HG03175 (cell line): ENCODE data around the gene ZBED4.
"Not testable (repeated sequence)": the region's sequence is repeated elsewhere in the genome, so short reads cannot be mapped to it uniquely, and the experiment has no call there.

ENCODE experiments used
- ATAC-seq: cut with Tn5 transposase; IDR thresholded peaks from one replicate; pipeline ENCODE4 v1.9.1; 2021; ENCODE audit warnings: mild to moderate bottlenecking, moderate library complexity; ENCODE audit not compliant: unreplicated experiment

Gene ZBED4

DNA sequence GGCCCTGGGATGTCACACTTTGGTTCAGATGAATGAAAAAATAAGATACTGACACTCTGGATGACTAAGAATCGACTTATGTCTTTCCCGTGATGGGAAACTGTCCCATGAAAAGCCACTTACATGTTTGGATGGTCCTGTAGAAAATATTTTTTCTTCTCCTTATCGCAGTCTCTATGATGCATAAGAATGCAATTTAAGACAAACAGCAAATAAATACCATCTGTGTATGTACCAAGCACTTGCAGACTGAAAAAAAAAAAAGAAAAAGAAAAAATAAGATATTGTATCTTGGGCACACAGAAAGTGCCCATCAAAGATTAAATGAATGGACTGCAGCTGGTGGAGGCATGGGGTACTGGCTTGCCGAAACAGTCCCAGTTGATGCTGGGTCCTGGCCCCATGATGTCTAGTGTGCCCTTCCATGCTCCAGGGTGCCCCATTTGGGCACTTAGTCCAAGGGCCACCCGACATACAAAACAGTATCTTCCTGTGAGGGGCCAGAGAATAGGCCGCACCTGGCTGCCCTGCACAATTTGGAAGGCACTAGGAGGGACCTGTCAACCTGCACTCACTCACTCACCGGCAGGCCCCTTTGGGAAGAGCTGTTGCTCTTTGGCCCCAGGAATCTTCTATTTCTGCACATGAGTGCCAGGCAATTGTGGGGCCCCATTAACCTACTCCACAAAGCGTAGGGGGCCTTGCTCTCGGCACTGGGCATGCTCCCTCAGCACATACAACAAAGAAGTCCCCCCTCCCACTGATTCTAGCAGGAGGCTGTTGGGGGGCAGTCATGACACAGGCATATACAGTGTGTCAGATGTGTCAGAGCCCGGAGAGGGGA lies 2.5 kb upstream of the ZBED4 start:
- ATAC-seq: no peak

GRCh38 chr22:49852568-49852897 lies 1.1 kb upstream of the ZBED4 start:
- not testable (repeated sequence) for ATAC-seq

GRCh38 chr22:49853981-49854831 lies 562 bp downstream of the ZBED4 start:
- peak; percentile 24 for ATAC-seq

DNA sequence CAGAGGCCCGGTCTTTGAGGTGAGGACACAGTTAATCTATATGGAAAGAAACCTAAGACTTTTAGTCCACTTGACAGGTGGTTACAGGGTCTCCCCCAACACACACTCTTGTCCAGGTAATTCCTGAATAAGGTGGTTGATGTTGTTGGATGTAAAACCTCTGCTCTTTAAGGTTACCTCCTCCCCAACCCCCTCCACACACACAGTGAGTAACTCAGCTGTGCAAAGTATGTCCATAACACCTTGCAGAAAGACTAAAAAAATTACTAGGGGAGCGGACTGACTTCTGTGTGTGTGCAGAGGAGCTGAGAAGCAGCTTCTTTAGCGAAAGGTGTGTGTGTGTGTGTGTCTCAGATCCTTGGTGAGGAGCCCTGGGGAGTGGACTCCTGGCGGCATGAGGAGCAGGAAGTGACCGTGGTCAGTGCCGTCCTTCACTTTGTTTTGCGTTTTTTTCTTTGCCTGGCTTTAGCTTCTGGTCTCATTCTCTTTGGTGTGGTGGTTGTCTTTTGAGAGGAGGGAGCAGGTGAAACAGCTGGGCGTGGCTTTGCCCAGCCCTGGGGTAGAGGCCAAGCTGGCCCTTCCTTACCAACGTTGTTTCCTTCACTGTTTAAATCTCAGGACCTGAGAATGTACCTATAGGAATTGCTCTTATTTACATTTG lies 1.7 kb downstream of the ZBED4 start:
- no peak for ATAC-seq

DNA sequence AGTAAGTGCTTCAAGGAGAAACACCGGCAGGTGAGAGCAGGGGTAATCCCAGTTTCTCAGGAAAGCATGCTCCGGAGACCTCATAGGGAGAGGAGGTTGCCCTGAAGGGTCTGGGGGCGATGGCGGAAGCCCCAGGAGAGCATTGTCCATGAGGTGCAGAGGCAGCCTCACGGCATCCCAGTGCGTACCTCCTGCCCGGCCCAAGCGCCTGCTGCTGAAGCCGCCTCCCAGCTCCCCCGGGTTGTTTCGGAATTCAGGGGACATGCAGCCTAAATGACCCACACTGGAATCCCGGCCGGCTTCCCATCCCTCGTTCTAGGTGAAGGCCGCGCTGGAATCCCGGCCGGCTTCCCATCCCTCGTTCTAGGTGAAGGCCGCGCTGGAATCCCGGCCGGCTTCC lies 2.7 kb downstream of the ZBED4 start:
- no peak for ATAC-seq

- ATAC-seq: no peak
These were observed 3.3 kb downstream of the ZBED4 start for GRCh38 chr22:49856766-49857618.

DNA sequence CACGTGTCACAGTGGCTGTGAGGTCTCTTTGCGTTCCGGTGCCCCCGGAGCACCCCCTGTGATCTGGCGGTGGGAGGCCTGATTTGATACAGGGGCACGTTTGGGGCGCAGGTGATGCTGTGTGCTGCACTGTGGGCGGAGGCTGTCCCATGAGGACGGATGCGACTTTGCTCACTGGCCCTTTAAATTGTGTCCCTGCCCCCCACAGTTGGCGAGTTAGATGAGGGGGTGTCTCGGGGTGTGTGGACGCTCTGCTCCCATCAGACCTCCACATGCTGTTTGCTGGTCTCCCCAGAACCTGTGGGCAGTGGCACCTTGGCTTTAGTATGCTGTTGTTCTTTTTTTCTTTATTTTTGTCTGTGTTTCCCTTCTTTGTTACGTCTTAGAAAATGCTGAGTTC lies 5.2 kb downstream of the ZBED4 start:
- ATAC-seq: no peak

GRCh38 chr22:49861642-49862495 lies 8.2 kb downstream of the ZBED4 start:
- no peak for ATAC-seq

GRCh38 chr22:49862496-49862776 lies 8.8 kb downstream of the ZBED4 start:
- ATAC-seq: no peak

- no peak for ATAC-seq
These were observed 10.3 kb downstream of the ZBED4 start for GRCh38 chr22:49863931-49864330.

- ATAC-seq: no peak
These were observed 11.5 kb downstream of the ZBED4 start for GRCh38 chr22:49865156-49865555.

GRCh38 chr22:49866134-49866533 lies 12.5 kb downstream of the ZBED4 start:
- ATAC-seq: no peak

- no peak for ATAC-seq
These were observed 13.0 kb downstream of the ZBED4 start for GRCh38 chr22:49866646-49867045.

DNA sequence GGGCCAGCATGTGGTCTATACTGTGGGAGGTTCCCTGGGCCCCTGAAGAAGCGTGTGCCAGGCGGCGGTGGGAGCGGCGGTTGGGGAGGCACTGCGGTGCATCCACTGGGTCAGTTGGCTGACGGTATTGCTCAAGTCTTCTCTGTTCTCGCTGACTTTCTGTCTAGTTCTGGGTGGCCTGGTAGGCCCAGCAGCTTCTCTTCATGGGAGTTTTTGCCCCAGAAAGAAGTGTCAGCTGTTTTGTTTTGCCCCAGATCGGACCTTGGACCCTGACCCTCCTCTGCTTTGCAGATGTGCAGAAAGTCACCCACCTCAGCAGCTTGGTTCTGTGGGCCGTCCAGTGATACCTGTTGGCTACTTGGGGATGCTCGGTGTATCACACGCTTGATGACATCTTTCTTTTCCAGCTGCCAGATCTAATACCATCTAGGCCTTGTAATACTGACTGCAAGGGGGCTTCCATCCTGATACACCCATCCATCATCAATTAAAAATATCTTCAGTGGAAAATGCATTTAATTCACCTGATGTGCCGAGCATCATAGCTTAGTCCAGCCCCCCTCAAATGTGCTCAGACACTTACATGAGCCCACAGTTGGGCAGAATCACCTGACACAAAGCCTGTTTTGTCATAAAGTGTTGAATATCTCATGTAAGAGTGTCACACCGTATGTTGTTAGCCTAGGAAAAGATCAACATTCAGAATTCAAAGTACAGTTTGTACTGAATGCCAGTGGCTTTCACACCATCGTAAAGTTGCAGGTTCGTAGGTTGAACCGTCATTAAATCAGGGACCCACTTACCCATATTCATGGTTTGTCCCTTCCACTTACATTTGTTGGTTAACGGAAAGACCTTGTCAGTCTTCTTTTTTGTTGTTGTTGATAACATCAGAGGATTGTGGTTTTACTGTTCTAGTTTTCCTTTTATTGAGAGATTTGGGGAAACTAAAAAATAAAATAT lies 13.9 kb downstream of the ZBED4 start:
- ATAC-seq: no peak

DNA sequence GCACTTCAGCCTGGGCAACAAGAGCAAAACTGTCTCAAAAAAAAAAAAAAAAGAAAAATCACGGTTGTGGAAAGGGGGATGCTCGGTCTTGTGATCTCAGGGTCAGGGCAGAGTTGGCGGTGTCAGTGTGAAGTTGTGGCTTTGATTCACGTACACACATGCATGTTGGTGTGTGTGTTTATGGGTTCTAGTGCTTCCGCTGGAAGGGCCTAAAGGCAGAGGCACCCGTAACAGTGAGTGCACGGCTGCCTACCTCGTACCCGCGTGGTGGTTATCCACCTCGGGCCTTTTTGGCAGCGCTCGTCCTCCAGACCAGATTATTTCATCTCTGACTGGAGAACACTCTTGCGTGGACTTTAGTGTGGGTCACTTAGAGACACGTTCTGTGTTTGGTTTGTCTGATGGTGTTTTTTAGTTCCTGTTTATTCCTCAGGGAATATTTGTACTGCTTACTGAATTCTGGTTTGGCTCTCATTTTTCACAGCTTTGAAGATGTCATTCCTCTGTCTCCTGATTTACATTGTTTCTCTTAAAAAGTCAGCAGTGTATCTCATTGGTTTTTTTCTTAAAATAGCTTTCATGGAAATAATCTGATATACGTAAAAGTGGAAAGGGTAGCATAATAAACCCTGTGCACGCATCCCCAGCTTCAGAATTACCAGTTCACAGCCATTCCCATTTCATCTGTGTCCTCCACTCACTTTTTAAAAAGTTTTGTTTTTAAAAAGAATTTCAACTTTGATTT lies 15.6 kb downstream of the ZBED4 start:
- ATAC-seq: no peak

DNA sequence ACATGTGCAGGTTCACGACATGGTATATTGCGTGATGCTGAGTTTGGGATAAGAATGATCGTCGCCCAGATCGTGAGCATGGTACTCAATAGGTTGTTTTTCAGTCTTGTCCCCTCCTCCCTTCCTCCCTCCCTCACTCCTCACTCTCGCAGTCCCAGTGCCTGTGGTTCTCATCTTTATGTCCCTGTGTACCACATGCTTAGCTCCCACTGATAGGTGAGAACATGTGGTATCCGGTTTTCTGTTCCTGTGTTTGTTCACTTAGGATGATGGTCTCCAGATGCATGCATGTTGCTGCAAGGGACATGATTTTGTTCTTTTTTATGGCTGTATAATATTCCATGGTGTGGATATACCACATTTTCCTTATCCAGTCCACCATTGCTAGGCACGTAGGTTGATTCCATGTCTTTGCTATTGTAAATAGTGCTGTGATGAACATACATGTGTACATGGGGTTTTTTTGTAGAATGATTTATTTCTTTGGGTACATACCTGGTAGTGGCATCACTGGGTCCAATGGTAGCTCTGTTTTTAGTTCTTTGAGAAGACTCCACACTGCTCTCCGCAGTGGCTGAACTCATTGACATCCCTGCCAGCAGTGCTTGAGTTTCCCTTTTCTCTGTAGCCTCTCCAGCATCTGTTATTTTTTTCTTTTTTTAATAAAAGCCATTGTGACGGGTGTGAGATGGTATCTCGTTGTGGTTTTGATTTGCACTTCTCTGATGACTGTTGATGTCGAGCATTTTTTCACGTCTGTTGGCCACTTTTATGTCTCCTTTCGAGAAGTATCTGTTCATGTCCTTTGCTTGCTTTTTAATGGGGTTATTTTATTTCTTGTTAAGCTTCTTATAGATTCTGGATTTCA lies 16.4 kb downstream of the ZBED4 start:
- ATAC-seq: no peak

DNA sequence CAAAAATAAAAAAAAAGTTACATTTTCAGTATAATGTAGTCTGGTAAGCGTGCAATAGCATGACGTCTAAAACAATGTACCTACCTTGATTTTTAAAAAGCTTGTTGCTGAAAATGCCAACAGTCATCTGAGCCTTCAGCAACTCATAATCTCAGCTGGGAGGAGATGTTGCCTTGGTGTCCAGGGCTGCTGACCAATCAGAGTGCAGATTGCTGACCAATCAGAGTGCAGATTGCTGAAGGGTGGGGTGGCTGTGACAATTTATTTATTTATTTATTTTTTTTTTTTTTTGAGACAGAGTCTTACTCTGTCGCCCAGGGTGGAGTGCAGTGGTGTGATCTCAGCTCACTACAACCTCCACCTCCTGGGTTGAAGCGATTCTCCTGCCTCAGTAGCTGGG lies 17.8 kb downstream of the ZBED4 start:
- ATAC-seq: no peak
